K562 (cell line): ENCODE results near the gene TUBG2. TPM values are rescaled to one million over a fixed set of nuclear protein-coding genes. Genes with fewer than 3 reads are reported as not detected.

Experiments
- ATAC-seq: fragments of 200-7000 bp; cut with Tn5 transposase; 3 replicates; pipeline ENCODE4 v1.9.1; 2020; ENCODE audit warnings: moderate library complexity
- BruUV-seq: library from RNA; stranded (reverse); fragments of 400-500 nt; replicated peaks from 2 replicates; lab custom pipeline; 2021; lab: Mats Ljungman, UMichigan
- CTCF ChIA-PET: fragments of 300-600 bp; formaldehyde crosslinking; extraction: SDS; loops from one replicate; lab custom pipeline; 2021; ENCODE audit warnings: low intra/inter-chr PET ratio; lab: Yijun Ruan, JAX
- POLR2A ChIA-PET: fragments of 300-600, 350-650 bp; sonication (Branson Sonifier 250); formaldehyde crosslinking; extraction: SDS; loops from one replicate; lab custom pipeline; 2021; ENCODE audit warnings: antibody characterized with exemption, inconsistent platforms; lab: Yijun Ruan, JAX
- DNase-seq, 4 experiments: peaks; one replicate each; pipeline versions ENCODE4 v3.0.0 to v3.0.0-alpha.2; 2011 to 2018; ENCODE audit warnings: low spot score in 3 of 4, mixed read lengths in 3 of 4; ENCODE audit errors: extremely low read depth in 1 of 4
- FAIRE-seq: peaks from 2 replicates; lab custom pipeline; 2011; peaks lifted over from hg19 to GRCh38; lab: Jason Lieb, UNC
- H2AFZ ChIP-seq: 2 replicates; pipeline ENCODE4 v1.6.0; 2011; ENCODE audit warnings: low read depth, low read length, control low read depth, inconsistent platforms
- H3K27ac ChIP-seq: fragments of 200-600 bp; 3 replicates; pipeline ENCODE4 v1.8.0; 2011; ENCODE audit warnings: low read depth, mild to moderate bottlenecking, control low read depth, inconsistent platforms, low read length, moderate library complexity, mixed read lengths; ENCODE audit errors: extremely low read depth
- H3K27me3 ChIP-seq, 2 experiments: fragments of 300-600 bp in 1 of 2; 2 replicates in 1 of 2; 3 replicates in 1 of 2; pipeline versions ENCODE4 v1.6.0 to v1.8.0; 2011; ENCODE audit warnings: inconsistent platforms in 2 of 2, low read length in 2 of 2, mild to moderate bottlenecking in 1 of 2, mixed read lengths in 1 of 2, moderate library complexity in 1 of 2; ENCODE audit not compliant: control insufficient read depth in 2 of 2, insufficient read depth in 2 of 2
- H3K36me3 ChIP-seq: fragments of 300-600 bp; 3 replicates; pipeline ENCODE4 v1.8.0; 2011; ENCODE audit warnings: mild to moderate bottlenecking, low read length, inconsistent platforms; ENCODE audit not compliant: control insufficient read depth, insufficient read depth
- H3K4me1 ChIP-seq, 2 experiments: fragments of 200-600 bp in 1 of 2; replicated peaks in 1 of 2; 2 replicates in 1 of 2; 3 replicates in 1 of 2; pipeline versions ENCODE4 v1.5.1 to v1.8.0; 2011; ENCODE audit warnings: inconsistent platforms in 2 of 2, low read length in 2 of 2, mild to moderate bottlenecking in 1 of 2, mixed read lengths in 1 of 2, moderate library complexity in 1 of 2; ENCODE audit not compliant: control insufficient read depth in 2 of 2, insufficient read depth in 2 of 2
- H3K4me2 ChIP-seq: 2 replicates; pipeline ENCODE4 v1.6.1; 2011; ENCODE audit warnings: low read length, control low read depth, inconsistent platforms, mixed read lengths; ENCODE audit not compliant: insufficient read depth
- H3K4me3 ChIP-seq: fragments of 200-600 bp; sonication (generic), shearing (Covaris generic); 2 replicates; pipeline ENCODE4 v1.5.1; 2016; ENCODE audit warnings: control low read depth, inconsistent platforms
- H3K79me2 ChIP-seq: fragments of 200-600 bp; 3 replicates; pipeline ENCODE4 v1.8.0; 2011; ENCODE audit warnings: low read length, inconsistent platforms; ENCODE audit not compliant: control insufficient read depth, insufficient read depth
- H3K9ac ChIP-seq, 2 experiments: 2 replicates each; pipeline versions ENCODE4 v1.6.0 to v1.6.1; 2011; ENCODE audit warnings: low read depth in 2 of 2, low read length in 2 of 2, control low read depth in 1 of 2, inconsistent platforms in 1 of 2, mild to moderate bottlenecking in 1 of 2, mixed read lengths in 1 of 2; ENCODE audit not compliant: insufficient read depth in 1 of 2
- H3K9me1 ChIP-seq: one replicate; pipeline ENCODE4 v1.6.0; 2011; ENCODE audit warnings: inconsistent platforms, mild to moderate bottlenecking, low read length, moderate library complexity; ENCODE audit not compliant: control insufficient read depth, insufficient read depth
- H3K9me3 ChIP-seq: replicated peaks from 2 replicates; pipeline ENCODE4 v1.5.1; 2011; ENCODE audit warnings: low read depth, low read length, inconsistent platforms; ENCODE audit not compliant: control insufficient read depth, insufficient read depth
- H4K20me1 ChIP-seq: replicated peaks from 2 replicates; pipeline ENCODE4 v1.6.1; 2011; ENCODE audit warnings: low read length, inconsistent platforms, mixed read lengths; ENCODE audit not compliant: control insufficient read depth, insufficient read depth
- ARID1B ChIP-seq: fragments of 450-650 bp; IDR thresholded peaks from 2 replicates; pipeline ENCODE4 v1.6.1; 2016; ENCODE audit warnings: antibody characterized with exemption, mild to moderate bottlenecking, inconsistent platforms
- DDX20 ChIP-seq: fragments of 450-650 bp; IDR thresholded peaks from 2 replicates; pipeline ENCODE4 v1.6.1; 2016; ENCODE audit warnings: missing genetic modification characterization, low read depth, mild to moderate bottlenecking, missing compliant biosample characterization, moderate library complexity
- DIDO1 ChIP-seq: fragments of 450-650 bp; IDR thresholded peaks from 2 replicates; pipeline ENCODE4 v1.6.1; 2016; ENCODE audit warnings: low read depth, missing biosample characterization, missing genetic modification characterization
- DPF2 ChIP-seq: fragments of 450-650 bp; IDR thresholded peaks from 2 replicates; pipeline ENCODE4 v1.6.1; 2016
- L3MBTL2 ChIP-seq: fragments of 450-650 bp; IDR thresholded peaks from 2 replicates; pipeline ENCODE4 v1.6.1; 2016; ENCODE audit warnings: mild to moderate bottlenecking, moderate library complexity
- NCOA1 ChIP-seq: fragments of 450-650 bp; IDR thresholded peaks from 2 replicates; pipeline ENCODE4 v1.6.1; 2016; ENCODE audit warnings: low read depth
- PKNOX1 ChIP-seq: fragments of 450-650 bp; IDR thresholded peaks from 2 replicates; pipeline ENCODE4 v1.6.1; 2016
- RAD51 ChIP-seq: fragments of 450-650 bp; IDR thresholded peaks from 2 replicates; pipeline ENCODE4 v1.7.1; 2016; ENCODE audit warnings: low read depth, mild to moderate bottlenecking, borderline replicate concordance
- ZBTB8A ChIP-seq: fragments of 450-650 bp; IDR thresholded peaks from 2 replicates; pipeline ENCODE4 v1.6.1; 2018; ENCODE audit warnings: mild to moderate bottlenecking, moderate library complexity; ENCODE audit not compliant: partially characterized antibody
- ZNF445 ChIP-seq: fragments of 250-450 bp; sonication (Bioruptor Pico); IDR thresholded peaks from 2 replicates; pipeline ENCODE4 v1.4.0; 2020; ENCODE audit warnings: low read depth, mild to moderate bottlenecking, moderate library complexity
- WGBS: fragments of 100-300 bp; shearing (Covaris generic); methylation state at CpG from one replicate; pipeline ENCODE4 v1.1.6; 2016; ENCODE audit warnings: low coverage, mixed read lengths; ENCODE audit not compliant: insufficient coverage; ENCODE audit errors: missing lambda C conversion rate; 5-methylcytosine and 5-hydroxymethylcytosine counted together
- in situ Hi-C: fragments of 300-500 bp; cut with MboI; formaldehyde crosslinking; loops from 4 replicates; pipeline ENCODE4 v1.15.0; 2018; ENCODE audit warnings: inconsistent platforms, mixed read lengths
- intact Hi-C: fragments of 100-400 bp; cut with micrococcal nuclease; formaldehyde crosslinking; loops from 2 replicates; pipeline ENCODE4 v1.14.2; 2022
- polyA plus RNA-seq, 8 experiments: library from polyadenylated mRNA; depleted of rRNA in 4 of 8; stranded (reverse) in 5 of 8; unstranded in 3 of 8; fragments of >200 nt; fragmentation: Nextera tagmentation in 2 of 8; fragmentation: Illumina TruSeq in 1 of 8; extraction: Ambion mirVana in 2 of 8; extraction: Trizol in 1 of 8; gene quantifications; 2 replicates each; pipeline versions ENCODE4 v1.2.1 to v1.2.3, GENCODE V29; 2011 to 2014; ENCODE audit warnings: inconsistent platforms in 1 of 8, missing spikeins in 1 of 8
- total RNA-seq, 7 experiments: library from RNA; depleted of rRNA in 6 of 7; stranded (reverse); fragments of >200 nt in 6 of 7; fragmentation: Illumina TruSeq in 2 of 7; extraction: Trizol in 2 of 7; gene quantifications; 2 replicates each; pipeline versions ENCODE4 v1.2.1 to v1.2.3, GENCODE V29; 2011 to 2021; ENCODE audit warnings: low replicate concordance in 1 of 7
- TF ChIP-seq, protein P1 (sequence below), 2 experiments: IDR thresholded peaks; 2 replicates each; pipeline ENCODE4 v1.6.1; 2011; ENCODE audit warnings: borderline replicate concordance in 1 of 2, control low read depth in 1 of 2, low read depth in 1 of 2, low read length in 1 of 2, mild to moderate bottlenecking in 1 of 2, mixed read lengths in 1 of 2, moderate library complexity in 1 of 2; ENCODE audit not compliant: insufficient read depth in 1 of 2, insufficient read length in 1 of 2, poor library complexity in 1 of 2, severe bottlenecking in 1 of 2; ENCODE audit errors: extremely low read depth in 1 of 2
- TF ChIP-seq, protein P2 (sequence below): fragments of 450-650 bp; IDR thresholded peaks from 2 replicates; pipeline ENCODE4 v1.6.1; 2016; ENCODE audit warnings: antibody characterized with exemption

Gene TUBG2
- total and polyA plus RNA-seq, 9 of the 15 experiments (the other 6 are each of a cell fraction or from before 2014, with no cell fraction given), result 0.09 to 0.80 (median 0.24) TPM; not detected in 2

GRCh38 chr17:42653179-42654124, 5.6 kb upstream of the TUBG2 start (continued):
- TF ChIP-seq DPF2, result 0 out of 2 replicates have a peak, but pooled peaks have one; percentile 12
- no peak for TF ChIP-seq DIDO1 (tag)
- TF ChIP-seq ZNF445, result no peak
- no peak for TF ChIP-seq ZBTB8A
- 0 out of 2 replicates have a peak, but pooled peaks have one; percentile 19 for TF ChIP-seq ARID1B
- no peak for TF ChIP-seq NCOA1
- TF ChIP-seq DDX20 (tag), result no peak
- TF ChIP-seq PKNOX1, result 0 out of 2 replicates have a peak, but pooled peaks have one; percentile 17

GRCh38 chr17:42655528-42655927, 3.6 kb upstream of the TUBG2 start:
- Histone ChIP-seq H3K9ac (no peak overlapping the region), H3K4me2 (no peak overlapping the region), H3K79me2 (no peaks in the 10 kb centered on the region), H3K4me1 (peaks cover 23 to 26% of the 10 kb centered on the region in 2 experiments), H3K9me3 (no peaks in the 10 kb centered on the region), H3K27ac (no peak overlapping the region), H4K20me1 (no peaks in the 10 kb centered on the region), H3K9me1 (no peaks in the 10 kb centered on the region), H3K36me3 (no peaks in the 10 kb centered on the region), H3K4me3 (no peak overlapping the region), H2AFZ (peak overlapping the region; percentile 80), H3K27me3 (no peaks in the 10 kb centered on the region)
- intact Hi-C loops, result no loop called here
- no peak for DNase-seq
- 17% methylated on average over 2 of the region's 2 CpGs for WGBS
- CTCF ChIA-PET, result no interaction called here
- no TSS peak for BruUV-seq
- in situ Hi-C loops, result no loop called here
- no peak for ATAC-seq
- no peak for FAIRE-seq
- POLR2A ChIA-PET, result no interaction called here
- TF ChIP-seq, protein P1, sequence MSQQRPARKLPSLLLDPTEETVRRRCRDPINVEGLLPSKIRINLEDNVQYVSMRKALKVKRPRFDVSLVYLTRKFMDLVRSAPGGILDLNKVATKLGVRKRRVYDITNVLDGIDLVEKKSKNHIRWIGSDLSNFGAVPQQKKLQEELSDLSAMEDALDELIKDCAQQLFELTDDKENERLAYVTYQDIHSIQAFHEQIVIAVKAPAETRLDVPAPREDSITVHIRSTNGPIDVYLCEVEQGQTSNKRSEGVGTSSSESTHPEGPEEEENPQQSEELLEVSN (IDR thresholded peaks at IDR 0.05; ENCODE audit: borderline replicate concordance in 1 of 2, extremely low read depth in 1 of 2, insufficient read depth in 1 of 2, insufficient read length in 1 of 2, low read depth in 1 of 2, low read length in 1 of 2, poor library complexity in 1 of 2, severe bottlenecking in 1 of 2), result peak; percentile 40 to 55
- TF ChIP-seq RAD51 (0 out of 2 replicates have a peak, but pooled peaks have one; percentile 26), L3MBTL2 (peak; percentile 93)
- TF ChIP-seq, protein P2, sequence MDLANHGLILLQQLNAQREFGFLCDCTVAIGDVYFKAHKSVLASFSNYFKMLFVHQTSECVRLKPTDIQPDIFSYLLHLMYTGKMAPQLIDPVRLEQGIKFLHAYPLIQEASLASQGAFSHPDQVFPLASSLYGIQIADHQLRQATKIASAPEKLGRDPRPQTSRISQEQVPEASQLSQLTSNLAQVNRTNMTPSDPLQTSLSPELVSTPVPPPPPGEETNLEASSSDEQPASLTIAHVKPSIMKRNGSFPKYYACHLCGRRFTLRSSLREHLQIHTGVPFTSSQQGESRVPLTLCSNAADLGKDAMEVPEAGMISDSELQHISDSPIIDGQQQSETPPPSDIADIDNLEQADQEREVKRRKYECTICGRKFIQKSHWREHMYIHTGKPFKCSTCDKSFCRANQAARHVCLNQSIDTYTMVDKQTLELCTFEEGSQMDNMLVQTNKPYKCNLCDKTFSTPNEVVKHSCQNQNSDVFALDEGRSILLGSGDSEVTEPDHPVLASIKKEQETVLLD, result no peak
